K562 (cell line): Measurements from ENCODE around the gene PPP1R13B. TPM values are rescaled to one million over a fixed set of nuclear protein-coding genes. Genes with fewer than 3 reads are reported as not detected.

Experiments
- ARID4B ChIP-seq: sonication (generic); formaldehyde crosslinking; IDR thresholded peaks from 2 replicates; pipeline ENCODE4 v1.8.0; 2022; ENCODE audit warnings: mild to moderate bottlenecking, missing genetic modification reagents
- CCAR2 ChIP-seq: fragments of 200-400 bp; formaldehyde crosslinking; IDR thresholded peaks from 2 replicates; pipeline ENCODE4 v1.6.1; 2017; ENCODE audit warnings: mild to moderate bottlenecking, low read depth, low read length
- NELFE ChIP-seq: IDR thresholded peaks from 2 replicates; pipeline ENCODE4 v1.6.1; 2011; ENCODE audit warnings: mild to moderate bottlenecking; ENCODE audit not compliant: insufficient read depth, insufficient read length
- NR3C1 ChIP-seq: sonication (generic); formaldehyde crosslinking; IDR thresholded peaks from 2 replicates; pipeline ENCODE4 v1.8.1; 2022; ENCODE audit warnings: missing genetic modification reagents
- RAD21 ChIP-seq, 2 experiments: fragments of 250-450 bp in 1 of 2; fragments of 450-650 bp in 1 of 2; sonication (Bioruptor Pico) in 1 of 2; formaldehyde crosslinking in 1 of 2; IDR thresholded peaks in 1 of 2; conservative IDR thresholded peaks in 1 of 2; 2 replicates each; pipeline versions ENCODE4 v1.4.0 to v1.8.0; 2020 to 2022; ENCODE audit warnings: mild to moderate bottlenecking in 2 of 2, moderate library complexity in 1 of 2
- RCOR1 ChIP-seq, 2 experiments: IDR thresholded peaks; 2 replicates each; pipeline ENCODE4 v1.6.1; 2012; ENCODE audit warnings: low read depth in 2 of 2, low read length in 2 of 2, borderline replicate concordance in 1 of 2, improper control_type of control experiment in 1 of 2
- ZBTB1 ChIP-seq: sonication (generic); formaldehyde crosslinking; IDR thresholded peaks from 2 replicates; pipeline ENCODE4 v1.8.1; 2023; ENCODE audit warnings: missing genetic modification reagents, low read depth, mild to moderate bottlenecking, borderline replicate concordance
- ZNF184 ChIP-seq: sonication (generic); formaldehyde crosslinking; IDR thresholded peaks from 2 replicates; pipeline ENCODE4 v1.5.0; 2020; ENCODE audit warnings: missing genetic modification reagents
- ZNF644 ChIP-seq: fragments of 200-800 bp; sonication (Bioruptor generic); IDR thresholded peaks from 2 replicates; pipeline ENCODE4 v1.6.1; 2016; ENCODE audit warnings: low read depth, missing genetic modification characterization, missing compliant biosample characterization
- polyA plus RNA-seq, 8 experiments: library from polyadenylated mRNA; depleted of rRNA in 4 of 8; stranded (reverse) in 5 of 8; unstranded in 3 of 8; fragments of >200 nt; fragmentation: Nextera tagmentation in 2 of 8; fragmentation: Illumina TruSeq in 1 of 8; extraction: Ambion mirVana in 2 of 8; extraction: Trizol in 1 of 8; gene quantifications; 2 replicates each; pipeline versions ENCODE4 v1.2.1 to v1.2.3, GENCODE V29; 2011 to 2014; ENCODE audit warnings: inconsistent platforms in 1 of 8, missing spikeins in 1 of 8
- total RNA-seq, 7 experiments: library from RNA; depleted of rRNA in 6 of 7; stranded (reverse); fragments of >200 nt in 6 of 7; fragmentation: Illumina TruSeq in 2 of 7; extraction: Trizol in 2 of 7; gene quantifications; 2 replicates each; pipeline versions ENCODE4 v1.2.1 to v1.2.3, GENCODE V29; 2011 to 2021; ENCODE audit warnings: low replicate concordance in 1 of 7

PPP1R13B gene
- total and polyA plus RNA-seq, 9 of the 15 experiments (the other 6 are each of a cell fraction or from before 2014, with no cell fraction given): 0.03 to 1.7 (median 0.15) TPM

- TF ChIP-seq NELFE (no peak), CCAR2 (no peak), RAD21 (CRISPR knock-in tag; conservative IDR thresholded peaks at IDR 0.05 in 1 of 2, IDR thresholded peaks at IDR 0.05 in 1 of 2) (no peak), ZBTB1 (CRISPR knock-in tag) (no peak), ZNF644 (no peak), NR3C1 (CRISPR knock-in tag) (no peak), ARID4B (CRISPR knock-in tag) (no peak), RCOR1 (IDR thresholded peaks at IDR 0.05; ENCODE audit: borderline replicate concordance in 1 of 2, low read depth in 2 of 2, low read length in 2 of 2) (no peak), ZNF184 (CRISPR knock-in tag) (peak; percentile 64)
Observed at GRCh38 chr14:103772078-103772712, 75.2 kb downstream of the PPP1R13B start (continued).
